Astrocyte of the cerebellum (primary cell): ENCODE results near the gene PPP1R16B.

ENCODE experiments used
- DNase-seq: peaks from one replicate; pipeline ENCODE4 v3.0.0-alpha.2; 2011; ENCODE audit warnings: low read depth
- H3K4me3 ChIP-seq: 2 replicates; pipeline ENCODE4 v1.5.1; 2011; ENCODE audit warnings: mild to moderate bottlenecking, low read depth, low read length, moderate library complexity
- in situ Hi-C: cut with HindIII; loops from 2 replicates; pipeline ENCODE4 v1.10.0; 2017; ENCODE audit warnings: low sequenced_read_pairs
- TF ChIP-seq, protein P1 (sequence below): IDR thresholded peaks from 2 replicates; pipeline ENCODE4 v1.5.1; 2012; ENCODE audit warnings: low read length, low read depth, moderate library complexity, mild to moderate bottlenecking; ENCODE audit errors: missing control alignments

PPP1R16B gene

DNA sequence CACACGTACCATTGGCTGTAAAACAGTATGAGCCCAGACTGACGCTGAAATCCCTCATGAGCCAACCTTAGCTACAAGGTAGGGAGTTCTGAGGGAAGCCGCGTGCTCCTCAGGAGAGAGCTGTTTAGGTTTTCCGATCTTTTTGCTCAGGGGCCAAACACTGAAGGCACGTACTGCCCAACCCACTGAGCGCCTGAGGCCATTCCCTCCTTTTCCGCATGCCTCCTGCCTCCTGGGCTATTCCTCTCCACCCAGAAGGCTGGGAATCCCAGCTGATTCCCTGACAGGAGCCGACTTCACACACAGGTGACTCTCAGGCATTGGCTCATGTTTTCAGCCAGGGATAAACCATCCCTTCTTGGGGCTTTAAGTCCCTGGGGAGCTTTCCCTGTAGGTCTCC, 115.4 kb downstream of the PPP1R16B start:
- in situ Hi-C loops = no loop called here
- TF ChIP-seq, protein P1, sequence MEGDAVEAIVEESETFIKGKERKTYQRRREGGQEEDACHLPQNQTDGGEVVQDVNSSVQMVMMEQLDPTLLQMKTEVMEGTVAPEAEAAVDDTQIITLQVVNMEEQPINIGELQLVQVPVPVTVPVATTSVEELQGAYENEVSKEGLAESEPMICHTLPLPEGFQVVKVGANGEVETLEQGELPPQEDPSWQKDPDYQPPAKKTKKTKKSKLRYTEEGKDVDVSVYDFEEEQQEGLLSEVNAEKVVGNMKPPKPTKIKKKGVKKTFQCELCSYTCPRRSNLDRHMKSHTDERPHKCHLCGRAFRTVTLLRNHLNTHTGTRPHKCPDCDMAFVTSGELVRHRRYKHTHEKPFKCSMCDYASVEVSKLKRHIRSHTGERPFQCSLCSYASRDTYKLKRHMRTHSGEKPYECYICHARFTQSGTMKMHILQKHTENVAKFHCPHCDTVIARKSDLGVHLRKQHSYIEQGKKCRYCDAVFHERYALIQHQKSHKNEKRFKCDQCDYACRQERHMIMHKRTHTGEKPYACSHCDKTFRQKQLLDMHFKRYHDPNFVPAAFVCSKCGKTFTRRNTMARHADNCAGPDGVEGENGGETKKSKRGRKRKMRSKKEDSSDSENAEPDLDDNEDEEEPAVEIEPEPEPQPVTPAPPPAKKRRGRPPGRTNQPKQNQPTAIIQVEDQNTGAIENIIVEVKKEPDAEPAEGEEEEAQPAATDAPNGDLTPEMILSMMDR = no peak
- DNase-seq = no peak

DNA sequence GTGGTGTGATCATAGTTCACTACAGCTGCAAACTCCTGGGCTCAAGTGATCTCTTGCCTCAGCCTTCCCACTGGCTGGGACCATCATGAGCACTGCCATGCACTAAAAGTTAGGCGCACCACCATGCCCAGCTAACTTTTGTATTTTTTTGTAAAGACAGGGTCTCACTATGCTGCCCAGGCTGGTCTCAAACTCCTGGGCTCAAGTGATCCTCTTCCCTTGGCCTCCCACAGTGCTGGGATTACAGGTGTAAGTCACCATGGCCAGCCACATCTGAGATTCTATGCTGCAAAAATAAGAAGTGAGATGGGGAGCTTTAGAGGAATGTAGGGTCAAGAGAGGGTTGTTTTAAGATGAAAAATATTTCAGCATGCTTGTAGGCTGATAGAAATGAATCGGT, 119.2 kb downstream of the PPP1R16B start:
- no peak for DNase-seq
- H3K4me3 ChIP-seq = no peak overlapping the region
- TF ChIP-seq, protein P1 = no peak
- in situ Hi-C loops = no loop called here

More for the DNA sequence above, 115.4 kb downstream of the PPP1R16B start:
- no peak overlapping the region for H3K4me3 ChIP-seq

DNA sequence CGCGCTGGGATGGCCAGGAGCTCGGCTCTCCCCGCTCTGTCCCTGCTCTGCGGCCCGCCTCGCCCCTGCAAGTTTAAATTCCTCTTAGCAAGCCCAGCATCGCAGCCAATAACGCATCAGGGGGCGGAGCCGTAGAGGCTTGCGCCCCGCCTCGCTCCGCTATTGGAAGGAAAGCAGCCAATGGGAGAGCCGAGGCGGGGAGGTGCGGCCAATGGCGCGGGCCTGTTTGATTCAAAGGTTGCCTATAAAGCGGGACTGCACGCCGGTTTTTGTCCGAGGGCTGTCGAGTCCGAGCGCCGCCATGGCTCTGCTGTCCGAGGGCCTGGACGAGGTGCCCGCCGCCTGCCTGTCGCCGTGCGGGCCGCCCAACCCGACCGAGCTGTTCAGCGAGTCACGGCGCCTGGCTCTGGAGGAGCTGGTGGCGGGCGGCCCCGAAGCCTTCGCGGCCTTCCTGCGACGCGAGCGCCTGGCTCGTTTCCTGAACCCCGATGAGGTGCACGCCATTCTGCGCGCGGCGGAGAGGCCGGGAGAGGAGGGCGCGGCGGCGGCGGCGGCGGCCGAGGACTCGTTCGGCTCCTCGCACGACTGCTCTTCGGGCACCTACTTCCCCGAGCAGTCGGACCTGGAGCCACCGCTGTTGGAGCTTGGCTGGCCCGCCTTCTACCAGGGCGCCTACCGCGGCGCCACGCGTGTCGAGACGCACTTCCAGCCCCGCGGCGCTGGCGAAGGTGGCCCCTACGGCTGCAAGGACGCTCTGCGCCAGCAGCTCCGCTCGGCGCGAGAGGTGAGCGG, 120.8 kb downstream of the PPP1R16B start, which contains the start of gene FAM83D:
Gene FAM83D (plus strand): TSS at position 276 of the 792 bp plus-strand sequence. CDS start 26 bp downstream, at position 302.
- peak within 1 kb of the TSS; percentile 78 for H3K4me3 ChIP-seq
- in situ Hi-C loops = no loop called here
- DNase-seq = peak; percentile 88
- TF ChIP-seq, protein P1 = no peak

DNA sequence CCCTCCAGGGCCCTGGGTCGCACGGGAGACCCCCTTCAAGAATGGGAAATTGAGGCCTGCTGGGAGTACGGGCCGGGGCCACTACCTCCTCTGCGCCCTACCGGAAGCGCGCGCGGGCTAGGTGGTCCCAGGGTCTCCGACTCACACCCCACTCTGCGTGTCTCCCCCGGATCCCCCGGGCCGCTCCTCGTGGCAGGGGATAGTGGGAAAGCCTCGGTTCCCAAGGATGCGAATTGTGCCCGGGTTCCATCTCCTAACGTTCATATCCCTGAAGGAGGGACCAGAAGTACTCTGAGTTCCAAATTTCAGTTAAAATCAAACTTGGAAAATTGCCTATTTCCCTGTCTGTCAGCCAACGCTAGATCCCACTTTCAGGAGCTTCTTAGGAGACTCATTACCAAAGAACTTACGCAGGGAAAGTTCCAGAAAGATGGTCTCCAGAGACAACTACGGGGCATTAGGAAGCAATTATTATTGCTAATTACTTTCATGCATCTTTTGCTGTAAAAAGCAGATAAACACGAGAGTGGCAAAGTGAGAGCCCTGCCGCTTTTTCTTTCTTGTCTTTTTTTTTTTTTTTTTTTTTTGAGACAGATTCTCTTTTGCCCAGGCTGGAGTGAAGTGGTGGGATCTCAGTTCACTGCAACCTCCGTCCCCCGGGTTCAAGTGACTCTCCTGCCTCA, 121.6 kb downstream of the PPP1R16B start:
- in situ Hi-C loops = no loop called here
- DNase-seq = peak; percentile 5
- TF ChIP-seq, protein P1 = no peak
- peak overlapping the region; percentile 78 for H3K4me3 ChIP-seq

DNA sequence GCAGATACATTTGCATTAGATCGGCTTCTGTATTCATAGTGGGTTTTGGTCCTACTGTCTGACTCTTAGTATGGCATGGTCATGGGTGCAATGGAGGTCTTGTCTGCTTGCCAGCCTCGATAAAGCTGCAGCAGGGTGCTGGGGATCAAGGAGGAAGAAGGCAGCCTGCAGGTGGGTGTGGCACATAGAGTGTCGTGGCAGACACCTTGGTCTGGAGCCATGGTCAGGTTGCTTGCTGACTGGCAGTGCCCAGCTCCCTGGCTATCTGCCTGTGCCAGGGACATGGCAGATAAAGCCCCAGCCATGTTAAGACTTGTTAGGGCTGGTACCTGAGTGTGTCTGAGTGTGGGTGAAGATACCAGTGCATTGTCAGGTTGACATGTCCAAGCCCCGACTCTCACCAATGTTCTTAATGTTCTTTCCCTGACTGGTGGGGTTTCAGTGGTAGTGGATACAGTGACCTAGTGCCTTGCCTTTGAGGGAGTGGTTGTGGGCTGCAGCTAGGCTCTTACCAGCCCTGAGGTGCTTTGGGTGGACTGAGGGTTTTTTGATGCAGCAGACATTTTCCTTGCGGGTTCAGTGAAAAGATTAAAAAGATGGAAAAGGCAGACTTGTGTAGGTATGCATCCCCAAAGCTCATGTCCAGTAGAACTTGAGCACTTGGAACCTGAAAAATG, 122.5 kb downstream of the PPP1R16B start:
- in situ Hi-C loops = no loop called here
- H3K4me3 ChIP-seq = no peak overlapping the region
- no peak for DNase-seq
- TF ChIP-seq, protein P1 = no peak

DNA sequence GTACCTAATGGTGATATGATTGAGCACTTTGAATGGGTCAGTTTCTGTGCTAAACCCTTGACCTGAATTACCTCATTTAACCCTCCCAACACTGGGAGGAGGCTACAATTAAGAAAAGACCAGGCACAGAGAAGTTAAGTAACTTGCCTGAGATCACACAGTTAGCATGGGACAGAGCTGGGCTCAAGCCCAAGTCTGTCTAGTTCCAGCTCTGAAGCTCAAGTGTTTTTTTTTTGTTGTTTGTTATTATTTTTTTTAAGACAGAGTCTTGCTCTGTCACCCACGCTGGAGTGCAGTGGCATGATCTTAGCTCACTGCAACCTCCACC, 124.7 kb downstream of the PPP1R16B start:
- TF ChIP-seq, protein P1 = no peak
- in situ Hi-C loops = no loop called here
- no peak for DNase-seq
- H3K4me3 ChIP-seq = no peak overlapping the region
